ENCODE measurements around the gene MYH9.

- TF ChIP-seq CTCF (IDR thresholded peaks at IDR 0.05) = no peak
- TF ChIP-seq POLR2A (IDR thresholded peaks at IDR 0.05) = no peak
Measured at GRCh38 chr22:36340621-36341020, 47.1 kb downstream of the MYH9 start.

Data from esophagus squamous epithelium (tissue), 4 donors.